Measurements from ENCODE around the gene SRPK3.
"Not testable (repeated sequence)": the region's sequence is repeated elsewhere in the genome, so short reads cannot be mapped to it uniquely, and the experiment has no call there.

SRPK3 gene

DNA sequence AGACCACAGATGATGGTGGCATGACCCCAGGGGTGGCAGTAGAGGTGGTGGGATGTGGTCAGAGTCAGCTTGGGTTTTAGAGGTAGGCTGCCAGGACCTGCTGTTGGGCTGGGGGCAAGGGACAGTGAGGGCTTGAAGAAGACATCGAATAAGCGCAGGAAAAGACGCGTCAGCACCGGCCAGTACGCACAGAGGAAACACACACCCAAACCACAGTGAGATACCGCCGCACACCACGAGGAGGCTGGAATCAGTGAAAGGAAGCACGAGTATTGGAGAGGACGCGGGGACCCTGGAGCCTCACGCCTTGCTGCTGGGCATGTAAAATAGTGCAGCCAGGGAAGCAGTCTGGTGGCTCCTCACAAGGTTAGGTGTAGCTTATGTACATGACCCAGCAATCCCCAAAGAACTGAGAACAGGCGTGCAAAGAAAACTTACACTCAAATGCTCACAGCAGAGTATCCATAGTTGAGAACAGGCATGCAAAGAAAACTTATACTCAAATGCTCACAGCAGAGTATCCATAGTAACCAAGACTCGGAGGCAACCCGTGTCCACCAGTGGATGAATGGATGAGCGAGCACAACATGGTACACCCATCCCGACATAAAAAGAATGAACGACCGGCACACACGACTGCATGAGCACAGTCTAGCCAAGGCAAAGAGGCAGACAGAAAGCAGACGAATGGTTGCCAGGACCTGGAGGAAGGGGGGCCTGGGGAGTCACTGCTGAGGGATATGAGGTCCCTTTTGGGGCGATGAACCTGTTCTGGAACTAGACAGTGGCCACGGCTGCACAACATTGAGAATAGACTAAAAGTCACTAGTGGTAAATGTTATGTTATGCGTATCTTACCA is 36.2 kb downstream of the SRPK3 start:
- no peak for DNase-seq (ENCODE audit: low spot score)
- Histone ChIP-seq H3K9me3 (ENCODE audit: severe bottlenecking) (no peaks in the 10 kb centered on the region), H3K4me1 (ENCODE audit: insufficient read depth, poor library complexity, severe bottlenecking) (no peaks in the 10 kb centered on the region), H3K27me3 (ENCODE audit: insufficient read depth, poor library complexity, severe bottlenecking) (no peaks in the 10 kb centered on the region), H3K4me3 (ENCODE audit: severe bottlenecking) (no peak overlapping the region), H3K27ac (ENCODE audit: poor library complexity, severe bottlenecking) (no peak overlapping the region), H3K36me3 (ENCODE audit: low read depth) (no peaks in the 10 kb centered on the region)
- TF ChIP-seq, protein P1, sequence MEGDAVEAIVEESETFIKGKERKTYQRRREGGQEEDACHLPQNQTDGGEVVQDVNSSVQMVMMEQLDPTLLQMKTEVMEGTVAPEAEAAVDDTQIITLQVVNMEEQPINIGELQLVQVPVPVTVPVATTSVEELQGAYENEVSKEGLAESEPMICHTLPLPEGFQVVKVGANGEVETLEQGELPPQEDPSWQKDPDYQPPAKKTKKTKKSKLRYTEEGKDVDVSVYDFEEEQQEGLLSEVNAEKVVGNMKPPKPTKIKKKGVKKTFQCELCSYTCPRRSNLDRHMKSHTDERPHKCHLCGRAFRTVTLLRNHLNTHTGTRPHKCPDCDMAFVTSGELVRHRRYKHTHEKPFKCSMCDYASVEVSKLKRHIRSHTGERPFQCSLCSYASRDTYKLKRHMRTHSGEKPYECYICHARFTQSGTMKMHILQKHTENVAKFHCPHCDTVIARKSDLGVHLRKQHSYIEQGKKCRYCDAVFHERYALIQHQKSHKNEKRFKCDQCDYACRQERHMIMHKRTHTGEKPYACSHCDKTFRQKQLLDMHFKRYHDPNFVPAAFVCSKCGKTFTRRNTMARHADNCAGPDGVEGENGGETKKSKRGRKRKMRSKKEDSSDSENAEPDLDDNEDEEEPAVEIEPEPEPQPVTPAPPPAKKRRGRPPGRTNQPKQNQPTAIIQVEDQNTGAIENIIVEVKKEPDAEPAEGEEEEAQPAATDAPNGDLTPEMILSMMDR (IDR thresholded peaks at IDR 0.05; ENCODE audit: poor library complexity, severe bottlenecking): no peak
- ATAC-seq (ENCODE audit: low read depth): no peak

DNA sequence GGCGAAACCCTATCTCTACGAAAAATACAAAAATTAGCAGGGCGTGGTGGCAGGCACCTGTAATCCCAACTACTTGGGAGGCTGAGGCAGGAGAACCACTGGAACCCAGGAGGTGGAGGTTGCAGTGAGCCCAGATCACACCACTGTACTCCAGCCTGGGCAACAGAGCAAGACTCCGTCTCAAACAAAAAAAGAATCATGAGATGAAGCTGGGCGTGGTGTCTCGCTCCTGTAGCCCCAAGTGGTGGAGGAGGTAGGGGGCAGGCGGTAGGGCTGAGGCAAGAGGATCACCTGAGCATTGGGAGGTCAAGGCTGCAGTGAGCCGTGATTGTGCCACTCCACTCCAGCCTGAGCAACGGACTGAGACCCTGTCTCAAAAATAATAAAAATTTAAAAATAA is 37.2 kb downstream of the SRPK3 start:
- not testable (repeated sequence) for H3K36me3 ChIP-seq (ENCODE audit: low read depth); ATAC-seq (ENCODE audit: low read depth); H3K4me3 ChIP-seq (ENCODE audit: severe bottlenecking); H3K27me3 ChIP-seq (ENCODE audit: insufficient read depth, poor library complexity, severe bottlenecking); H3K4me1 ChIP-seq (ENCODE audit: insufficient read depth, poor library complexity, severe bottlenecking); H3K9me3 ChIP-seq (ENCODE audit: severe bottlenecking); DNase-seq (ENCODE audit: low spot score); H3K27ac ChIP-seq (ENCODE audit: poor library complexity, severe bottlenecking)

DNA sequence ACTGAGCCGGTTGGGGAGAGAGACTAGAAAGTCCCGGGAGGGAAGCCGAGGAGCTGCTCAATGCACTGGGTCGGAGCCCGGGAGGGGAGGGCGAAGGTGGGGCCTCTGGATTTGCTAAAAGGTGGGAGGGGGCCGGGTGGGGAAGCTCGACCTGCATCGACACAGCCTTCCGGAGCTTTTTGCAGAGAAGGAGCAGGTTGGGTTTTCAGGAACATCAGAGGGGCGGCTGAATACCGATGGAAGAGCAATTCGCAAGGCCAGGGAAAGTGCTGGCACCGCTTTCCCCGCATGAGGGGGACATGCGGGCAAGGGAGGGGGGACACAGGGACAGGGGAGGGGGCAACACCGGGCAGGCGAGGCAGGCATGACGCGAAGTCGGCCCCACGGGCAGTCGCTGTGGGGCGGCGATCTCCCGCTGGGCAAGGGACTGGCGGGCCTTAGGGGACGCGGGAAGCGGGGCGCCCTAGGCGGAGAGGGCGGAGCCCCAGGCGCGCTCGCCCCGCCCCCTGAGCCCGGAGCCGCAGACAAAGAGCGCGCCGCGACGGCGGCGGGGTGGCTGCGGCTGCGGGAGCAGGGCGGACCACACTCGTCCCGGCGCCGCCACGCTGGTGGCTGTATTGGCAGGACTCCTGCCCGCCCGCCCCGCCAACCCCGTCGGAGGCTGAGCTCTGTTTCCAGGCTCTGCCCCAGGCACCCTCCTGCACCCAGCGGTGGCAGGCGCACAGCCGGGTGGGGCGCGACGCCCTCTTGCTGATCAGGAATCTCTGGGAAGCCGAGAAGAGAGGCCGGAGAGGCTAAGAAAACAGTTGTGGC is 37.9 kb downstream of the SRPK3 start:
- Histone ChIP-seq H3K27me3 (ENCODE audit: insufficient read depth, poor library complexity, severe bottlenecking) (no peaks in the 10 kb centered on the region), H3K36me3 (ENCODE audit: low read depth) (no peaks in the 10 kb centered on the region), H3K4me3 (ENCODE audit: severe bottlenecking) (peak overlapping the region; percentile 33), H3K4me1 (ENCODE audit: insufficient read depth, poor library complexity, severe bottlenecking) (no peaks in the 10 kb centered on the region), H3K27ac (ENCODE audit: poor library complexity, severe bottlenecking) (no peak overlapping the region), H3K9me3 (ENCODE audit: severe bottlenecking) (no peaks in the 10 kb centered on the region)
- DNase-seq (ENCODE audit: low spot score) (peak; percentile 37), ATAC-seq (ENCODE audit: low read depth) (peak; percentile 88)
- TF ChIP-seq, protein P1 (IDR thresholded peaks at IDR 0.05; ENCODE audit: poor library complexity, severe bottlenecking): no peak

DNA sequence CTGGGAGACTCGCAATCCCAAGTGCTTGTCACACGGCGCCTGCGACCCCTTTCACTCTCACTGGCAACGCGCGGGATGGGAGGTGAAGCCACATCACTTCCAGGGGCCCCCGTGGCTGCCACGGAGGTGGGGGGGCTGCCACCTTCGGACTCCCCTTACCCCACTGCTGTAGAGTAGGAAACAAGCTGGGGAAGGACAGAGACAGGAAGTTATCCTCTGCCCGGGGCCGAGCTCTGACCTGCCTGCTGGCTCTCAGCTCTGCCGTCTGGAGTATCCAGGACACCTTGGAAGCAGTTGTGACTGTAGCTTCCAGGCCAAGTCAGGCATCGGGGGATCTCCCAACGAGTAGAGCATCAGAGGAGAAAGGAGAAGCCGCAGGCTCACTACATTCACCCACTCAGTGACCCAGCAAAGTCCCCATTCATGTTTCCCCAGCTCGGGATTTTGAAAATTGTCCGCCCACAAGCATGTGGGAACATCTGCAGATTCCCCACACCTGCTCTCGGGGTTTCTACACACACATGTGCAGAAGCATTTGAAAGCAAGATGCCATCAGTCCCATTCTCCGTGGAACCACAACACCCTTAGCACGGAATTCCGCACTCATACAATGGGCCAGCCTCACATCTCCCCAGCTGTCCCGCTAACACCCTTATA is 38.7 kb downstream of the SRPK3 start:
- DNase-seq (ENCODE audit: low spot score) (no peak), ATAC-seq (ENCODE audit: low read depth) (peak; percentile 47; the same call in 2 of the 3 replicates)
- Histone ChIP-seq H3K27me3 (ENCODE audit: insufficient read depth, poor library complexity, severe bottlenecking) (no peaks in the 10 kb centered on the region), H3K4me3 (ENCODE audit: severe bottlenecking) (peak overlapping the region; percentile 33), H3K27ac (ENCODE audit: poor library complexity, severe bottlenecking) (no peak overlapping the region), H3K36me3 (ENCODE audit: low read depth) (no peaks in the 10 kb centered on the region), H3K9me3 (ENCODE audit: severe bottlenecking) (no peaks in the 10 kb centered on the region), H3K4me1 (ENCODE audit: insufficient read depth, poor library complexity, severe bottlenecking) (no peaks in the 10 kb centered on the region)
- TF ChIP-seq, protein P1 (IDR thresholded peaks at IDR 0.05; ENCODE audit: poor library complexity, severe bottlenecking): no peak

DNA sequence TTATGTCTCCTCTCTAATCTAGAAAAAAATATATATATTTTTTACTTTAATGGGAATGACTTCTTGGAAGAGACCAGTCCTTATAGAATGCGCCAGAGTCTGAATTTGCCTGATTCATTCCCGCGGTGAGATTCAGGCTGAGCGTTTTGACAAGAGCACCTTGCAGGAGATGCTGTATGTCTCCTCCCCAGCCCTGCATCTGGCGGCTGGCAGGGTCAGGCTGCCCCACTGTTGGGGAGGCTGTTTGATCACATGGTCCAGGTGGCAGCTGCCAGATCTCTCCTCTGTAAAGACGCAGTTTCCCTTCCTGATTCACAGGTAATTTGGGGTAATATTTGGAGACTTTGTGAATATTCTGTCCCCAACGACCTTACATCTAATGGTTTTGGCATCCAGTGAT is 39.8 kb downstream of the SRPK3 start:
- H3K27me3 ChIP-seq (ENCODE audit: insufficient read depth, poor library complexity, severe bottlenecking): no peaks in the 10 kb centered on the region
- H3K4me3 ChIP-seq (ENCODE audit: severe bottlenecking): no peak overlapping the region
- H3K9me3 ChIP-seq (ENCODE audit: severe bottlenecking): no peaks in the 10 kb centered on the region
- no peak overlapping the region for H3K27ac ChIP-seq (ENCODE audit: poor library complexity, severe bottlenecking)
- H3K36me3 ChIP-seq (ENCODE audit: low read depth): no peaks in the 10 kb centered on the region
- no peaks in the 10 kb centered on the region for H3K4me1 ChIP-seq (ENCODE audit: insufficient read depth, poor library complexity, severe bottlenecking)
- DNase-seq (ENCODE audit: low spot score): no peak
- TF ChIP-seq, protein P1 (IDR thresholded peaks at IDR 0.05; ENCODE audit: poor library complexity, severe bottlenecking): no peak
- ATAC-seq (ENCODE audit: low read depth): no peak

Data from RWPE2 (cell line).